GM21619 (cell line): ENCODE results near the gene PSMA6.
"Not testable (repeated sequence)": the region's sequence is repeated elsewhere in the genome, so short reads cannot be mapped to it uniquely, and the experiment has no call there.

ENCODE experiments used
- ATAC-seq: cut with Tn5 transposase; IDR thresholded peaks from one replicate; pipeline ENCODE4 v1.9.1; 2021; ENCODE audit not compliant: unreplicated experiment

Gene PSMA6

DNA sequence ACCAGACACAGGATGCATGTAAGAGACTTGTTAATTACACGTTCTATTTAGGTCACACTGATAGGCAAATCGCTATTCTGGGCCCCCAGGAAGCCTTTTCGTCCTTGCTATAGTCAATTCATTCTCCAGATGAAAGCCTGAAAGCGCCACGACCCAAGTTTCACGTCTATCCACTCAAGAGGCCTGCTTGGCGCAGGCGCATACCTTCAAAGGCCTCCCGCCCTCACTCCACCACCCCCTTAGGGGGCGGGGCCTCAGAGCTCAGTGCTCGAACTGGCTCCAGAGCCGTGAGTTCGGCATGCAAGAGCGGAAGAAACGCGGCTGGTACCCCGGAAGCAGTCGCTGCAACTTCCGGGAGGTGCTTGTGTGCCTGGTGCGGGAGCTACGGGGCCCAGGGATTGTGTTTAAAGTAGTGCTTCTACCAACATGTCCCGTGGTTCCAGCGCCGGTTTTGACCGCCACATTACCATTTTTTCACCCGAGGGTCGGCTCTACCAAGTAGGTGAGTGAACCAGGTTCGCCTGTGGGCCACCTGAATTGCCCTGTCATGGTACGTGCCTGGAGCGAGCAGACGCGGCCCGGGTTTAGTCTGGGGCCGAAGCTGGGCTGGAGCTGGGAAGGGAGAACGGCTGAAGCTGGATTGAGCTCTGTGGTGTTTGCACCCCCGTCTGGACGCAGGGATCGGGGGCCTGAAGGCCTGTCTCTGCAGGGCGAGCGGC, at the start of gene PSMA6:
PSMA6 (plus strand) TSS at position 332 of the 719 bp plus-strand sequence; CDS start at position 427, 95 bp downstream.
- peak; percentile 81 for ATAC-seq

DNA sequence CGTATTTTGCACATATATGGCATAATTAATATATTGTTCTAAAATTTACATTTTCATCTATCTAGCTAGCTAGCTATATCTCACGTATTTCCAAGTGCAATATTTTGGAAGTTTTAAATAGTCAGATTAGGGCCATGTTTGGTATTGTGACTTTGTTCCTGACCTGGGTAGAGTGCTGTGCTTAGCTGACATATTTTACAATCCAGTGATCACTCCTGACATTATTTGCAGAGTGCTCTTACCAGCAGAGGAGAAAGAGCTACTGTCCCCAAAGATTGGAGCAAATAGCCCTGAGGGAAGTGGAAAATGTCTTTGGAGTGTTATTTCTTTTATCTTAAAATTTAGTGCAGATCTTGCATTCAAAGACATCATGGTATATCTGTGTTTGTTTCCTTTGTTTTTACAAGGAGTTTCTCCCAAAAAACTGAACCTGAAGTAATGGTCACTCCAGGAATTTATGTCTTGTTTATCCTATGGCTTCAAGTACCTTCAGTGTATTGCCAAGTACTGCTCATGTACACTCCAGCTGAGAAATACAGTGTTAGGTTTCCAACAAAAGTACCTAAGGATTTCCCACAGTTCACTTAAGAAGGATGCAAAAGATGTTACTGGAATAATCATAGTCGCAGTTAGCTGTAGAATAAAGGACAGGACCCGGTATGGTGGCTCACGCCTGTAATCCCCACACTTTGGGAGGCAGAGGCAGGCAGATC, 49.4 kb upstream of the PSMA6 start:
- no peak for ATAC-seq

DNA sequence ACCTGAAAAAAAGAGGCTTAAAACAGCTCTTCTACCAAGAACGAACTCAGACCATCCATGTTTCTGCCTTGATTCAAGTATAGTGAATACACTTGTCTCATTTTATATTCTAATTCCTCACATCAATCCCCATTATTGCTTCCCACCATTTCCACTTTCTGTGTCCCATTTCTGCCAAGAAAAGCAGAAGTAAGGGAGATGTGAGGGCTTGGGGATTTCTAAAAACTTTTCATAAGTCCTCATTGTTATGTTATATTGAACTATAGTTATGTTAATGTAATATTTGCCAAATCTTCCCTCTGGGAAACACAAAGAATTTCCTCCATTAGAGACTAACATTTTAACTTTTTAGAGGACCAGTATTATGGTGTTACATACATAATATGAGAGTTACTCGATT, 48.2 kb upstream of the PSMA6 start:
- no peak for ATAC-seq

DNA sequence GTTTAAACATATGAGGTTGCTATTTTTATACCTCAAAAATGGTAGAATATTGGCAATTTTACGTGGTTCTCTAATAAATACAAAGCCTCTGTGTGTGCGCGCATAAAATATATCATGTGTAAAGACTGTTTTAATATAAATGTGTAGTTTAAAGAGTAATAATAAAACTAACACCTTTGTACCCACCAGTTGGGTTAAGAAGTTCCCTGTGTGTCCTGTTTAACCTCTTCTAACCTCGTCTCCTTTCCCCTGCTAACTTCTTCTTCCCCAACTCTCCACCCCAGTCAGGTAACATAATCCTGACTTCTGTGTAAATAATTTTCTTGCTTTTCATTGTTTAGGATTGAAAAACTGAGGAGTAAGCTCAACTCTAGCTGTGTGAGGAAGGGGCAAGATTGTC, 47.6 kb upstream of the PSMA6 start:
- no peak for ATAC-seq

DNA sequence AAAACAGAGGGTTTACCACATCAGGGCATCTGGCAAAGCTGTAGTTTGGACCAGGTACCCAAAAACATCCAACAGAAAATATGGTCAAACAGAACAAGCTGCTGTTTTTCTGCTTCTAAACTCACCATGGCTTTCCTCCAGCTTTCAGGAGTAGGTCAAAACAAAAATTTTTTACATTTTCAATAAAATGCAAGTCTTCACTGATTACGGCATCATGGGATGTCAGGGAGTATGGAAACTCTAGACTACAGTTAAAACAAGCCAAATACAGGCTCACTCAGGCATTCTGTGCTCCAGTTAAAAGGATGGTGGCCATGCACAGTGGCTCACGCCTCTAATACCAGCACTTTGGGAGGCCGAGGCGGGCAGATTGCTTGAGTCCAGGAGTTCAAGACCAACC, 47.1 kb upstream of the PSMA6 start:
- no peak for ATAC-seq

DNA sequence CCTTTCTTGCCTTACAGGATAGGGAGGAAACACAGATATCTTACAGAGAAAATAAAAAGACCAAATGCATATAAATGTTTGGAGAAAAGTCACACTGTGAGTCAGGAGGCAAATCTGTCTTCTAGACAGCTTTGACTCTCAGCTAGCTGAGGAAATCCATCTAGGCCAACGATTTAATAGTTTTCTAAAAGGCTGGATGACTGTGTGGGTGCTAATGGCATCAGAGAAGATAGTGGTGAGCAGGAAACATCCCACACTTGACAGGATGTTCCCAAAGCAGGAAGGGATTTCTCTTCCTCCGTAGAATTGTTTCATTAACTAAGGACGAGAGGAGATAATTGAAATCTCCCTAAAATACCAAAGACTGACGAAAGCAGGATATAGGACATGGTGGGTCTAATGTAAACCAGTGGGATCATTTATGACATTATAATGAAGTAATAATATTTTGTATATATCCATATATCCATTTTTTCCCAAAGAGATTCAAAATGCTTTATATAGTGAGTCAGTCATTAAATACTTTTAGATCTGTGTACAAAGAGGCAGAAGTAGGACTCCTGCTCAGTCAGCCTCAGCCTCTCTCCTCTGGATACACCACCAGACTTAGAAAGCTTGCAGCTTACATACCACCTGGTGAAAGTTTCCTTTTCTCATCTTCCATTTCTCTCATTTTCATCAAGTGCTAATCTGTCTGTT, 44.3 kb upstream of the PSMA6 start:
- ATAC-seq = no peak

DNA sequence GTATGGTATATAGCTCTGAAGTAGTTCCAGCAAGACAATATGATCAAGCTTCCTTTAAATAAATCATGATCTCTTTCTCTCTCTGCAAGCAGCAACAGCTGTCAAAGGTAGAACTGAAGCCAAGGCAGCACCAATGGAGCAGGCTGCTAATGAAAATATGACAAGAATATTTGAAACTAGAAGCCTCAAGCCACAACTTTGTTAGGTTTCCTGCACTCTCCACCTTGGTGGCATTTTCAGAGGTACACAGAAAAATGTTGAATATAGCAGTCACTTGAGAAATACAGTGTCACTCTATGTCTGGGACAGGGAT, 43.8 kb upstream of the PSMA6 start:
- no peak for ATAC-seq

DNA sequence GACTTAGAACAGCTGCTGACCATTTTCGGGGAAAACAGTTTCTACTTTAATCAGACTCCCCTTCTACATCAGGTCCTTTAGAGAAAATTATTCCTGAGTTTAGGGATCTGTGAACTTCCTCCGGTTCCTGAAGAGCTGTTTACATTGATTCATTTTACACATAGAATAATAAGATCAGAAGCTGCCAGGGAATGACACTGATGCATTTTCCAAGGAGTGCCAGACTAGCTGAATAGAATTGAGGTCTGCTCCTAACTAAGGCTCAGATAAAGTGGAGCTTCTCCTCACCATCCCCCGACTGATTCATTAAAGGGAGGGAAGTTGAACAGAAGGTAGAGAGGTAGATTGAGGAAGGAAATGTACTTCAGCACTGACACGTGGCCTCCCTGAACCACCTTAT, 41.9 kb upstream of the PSMA6 start:
- ATAC-seq = no peak

DNA sequence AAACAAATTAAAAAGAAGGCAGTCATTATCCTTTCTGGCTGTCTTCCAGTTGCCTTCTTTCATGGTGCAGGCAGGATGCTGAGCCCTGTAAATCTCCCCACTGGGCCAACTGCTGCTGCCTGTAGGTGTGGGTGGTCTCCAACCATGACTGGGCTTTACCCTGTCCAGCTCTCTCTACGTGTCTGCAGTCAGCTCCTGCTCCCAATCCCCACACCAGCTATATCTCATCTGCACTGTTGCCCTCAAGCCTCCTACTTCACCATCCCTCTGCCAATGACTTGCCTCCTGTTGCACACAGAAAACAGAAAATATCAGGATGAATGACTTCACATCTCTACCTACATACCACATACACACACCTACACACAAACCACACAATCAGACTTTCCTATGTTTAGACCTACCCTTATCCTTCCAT, 39.7 kb upstream of the PSMA6 start:
- ATAC-seq = no peak

DNA sequence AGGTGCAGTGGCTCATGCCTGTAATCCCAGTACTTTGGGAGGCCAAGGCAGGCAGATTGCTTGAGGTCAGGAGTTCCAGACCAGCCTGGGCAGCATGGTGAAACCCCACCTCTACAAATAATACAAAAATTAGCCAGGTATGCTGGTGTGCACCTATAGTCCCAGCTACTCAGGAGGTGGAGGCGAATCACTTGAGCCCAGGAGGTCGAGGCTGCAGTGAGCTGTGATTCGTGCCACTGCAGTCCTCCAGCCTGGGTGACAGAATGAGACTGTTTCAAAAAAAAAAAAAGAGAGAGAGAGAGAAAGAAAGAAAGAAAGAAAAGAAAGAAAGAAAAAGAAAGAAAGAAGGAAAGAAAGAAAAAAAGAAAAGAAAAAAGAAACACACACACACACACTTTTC, 39.1 kb upstream of the PSMA6 start:
- not testable (repeated sequence) for ATAC-seq

DNA sequence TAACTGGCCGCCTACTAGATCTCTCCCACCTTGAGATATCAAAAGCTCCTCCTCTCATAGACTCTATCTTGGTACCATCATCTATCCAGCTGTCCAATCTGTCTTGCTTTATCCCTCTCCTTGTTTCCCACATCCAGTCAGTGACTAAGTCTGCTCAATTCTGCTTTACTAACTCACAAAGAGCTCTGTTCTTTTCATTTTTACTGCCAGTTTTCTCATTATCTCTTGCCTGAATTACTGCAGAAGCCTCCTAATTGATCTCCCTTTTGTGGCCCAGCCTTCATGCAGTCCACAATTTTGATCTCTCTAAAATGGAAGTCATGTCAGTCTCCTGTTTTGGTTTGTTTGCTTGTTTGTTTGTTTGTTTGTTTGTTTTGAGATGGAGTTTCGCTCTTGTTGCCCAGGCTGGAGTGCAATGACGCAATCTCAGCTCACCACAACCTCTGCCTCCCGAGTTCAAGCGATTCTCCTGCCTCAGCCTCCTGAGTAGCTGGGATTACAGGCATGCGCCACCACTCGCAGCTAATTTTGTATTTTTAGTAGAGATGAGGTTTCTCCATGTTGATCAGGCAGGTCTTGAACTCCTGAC, 38.1 kb upstream of the PSMA6 start:
- ATAC-seq = not testable (repeated sequence)

DNA sequence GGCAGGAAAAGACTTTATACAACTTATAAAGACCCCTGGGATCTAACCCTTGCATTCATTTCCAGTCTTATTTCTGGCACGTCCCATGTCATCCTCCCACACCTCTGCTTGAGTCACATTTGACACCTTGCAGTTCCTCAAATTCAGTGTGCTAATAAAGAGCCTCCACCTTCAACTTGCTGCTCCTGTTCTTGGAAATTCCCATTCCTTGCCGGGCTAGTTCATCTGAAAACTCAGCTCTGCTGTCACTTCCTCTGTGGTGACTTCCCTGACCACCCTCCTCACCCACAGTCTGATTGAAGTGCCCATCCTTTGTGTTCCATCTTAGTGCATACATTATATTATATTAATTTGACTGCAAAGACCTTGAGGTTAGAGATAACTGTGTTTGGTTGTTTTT, 37.4 kb upstream of the PSMA6 start:
- ATAC-seq = no peak

DNA sequence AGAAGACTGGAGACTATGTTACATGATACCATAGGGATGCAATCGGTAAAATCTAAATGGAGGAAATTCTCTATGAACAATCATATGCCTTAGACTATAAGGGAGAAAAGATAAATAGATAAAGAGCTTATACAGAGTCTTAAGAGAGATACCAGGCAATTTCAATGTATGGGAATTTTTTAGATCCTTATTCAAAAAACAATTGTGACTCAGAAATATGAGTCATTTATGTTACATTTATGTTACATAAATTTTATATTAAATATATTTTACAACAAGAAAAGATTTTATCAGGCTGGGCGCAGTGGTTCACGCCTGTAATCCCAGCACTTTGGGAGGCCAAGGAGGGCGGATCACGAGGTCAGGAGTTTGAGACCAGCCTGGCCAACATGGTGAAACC, 36.5 kb upstream of the PSMA6 start:
- no peak for ATAC-seq

DNA sequence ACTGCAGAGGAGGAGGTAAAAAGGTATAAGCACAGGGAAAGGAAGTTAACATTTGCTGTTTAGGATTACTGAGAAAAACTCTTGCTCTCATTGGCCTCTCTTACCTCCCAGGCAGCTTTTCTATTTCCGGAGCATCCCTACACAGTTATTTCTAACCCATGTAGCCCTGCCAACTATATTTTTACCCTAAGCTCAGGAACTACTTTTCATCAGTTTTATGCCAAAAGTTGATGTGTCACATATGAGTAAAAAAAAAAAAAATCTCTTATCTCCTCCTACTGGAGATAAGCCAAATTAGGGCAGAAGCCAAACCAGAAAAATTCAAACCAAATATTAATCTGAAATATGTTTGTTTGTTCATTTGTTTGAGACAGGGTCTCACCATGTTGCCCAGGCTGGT, 34.4 kb upstream of the PSMA6 start:
- ATAC-seq = no peak

DNA sequence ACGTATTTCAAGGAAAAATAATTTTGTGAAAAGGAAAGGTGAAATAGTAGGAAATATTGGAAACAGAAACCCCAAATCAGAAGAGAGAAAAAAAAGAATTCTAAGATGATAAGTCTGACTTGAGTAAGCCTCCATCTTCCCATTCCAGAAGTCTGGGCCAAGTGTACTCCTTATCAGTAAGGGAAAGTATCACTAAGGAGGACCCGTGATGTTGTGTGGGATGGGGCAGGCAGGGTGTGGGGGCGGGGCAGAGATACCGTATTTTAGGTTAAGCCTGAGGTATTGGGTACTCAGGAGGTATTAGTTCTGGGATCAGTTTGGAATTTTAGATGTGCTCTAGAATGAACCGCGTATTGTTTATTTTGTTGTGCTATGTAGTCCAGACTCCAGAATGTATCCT, 33.8 kb upstream of the PSMA6 start:
- no peak for ATAC-seq

DNA sequence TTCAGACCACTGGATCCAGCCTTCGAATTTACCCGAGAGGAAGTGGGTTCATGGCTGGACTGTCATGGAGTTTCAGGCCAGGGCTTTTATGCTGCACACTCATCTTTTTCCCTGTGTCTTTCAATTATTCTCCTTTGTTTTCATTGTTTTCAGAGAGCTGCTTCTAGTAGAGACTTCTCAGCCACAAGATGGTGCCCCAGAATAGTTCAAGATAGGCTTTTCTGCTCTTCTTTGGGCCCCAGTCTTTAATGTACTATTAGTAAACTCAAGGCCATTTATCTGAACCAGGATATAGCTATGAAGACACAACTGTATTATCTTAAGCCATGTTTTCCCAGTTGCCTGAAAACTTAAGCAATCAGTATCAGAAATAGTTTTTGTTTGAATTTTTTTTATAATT, 30.4 kb upstream of the PSMA6 start:
- ATAC-seq = no peak

DNA sequence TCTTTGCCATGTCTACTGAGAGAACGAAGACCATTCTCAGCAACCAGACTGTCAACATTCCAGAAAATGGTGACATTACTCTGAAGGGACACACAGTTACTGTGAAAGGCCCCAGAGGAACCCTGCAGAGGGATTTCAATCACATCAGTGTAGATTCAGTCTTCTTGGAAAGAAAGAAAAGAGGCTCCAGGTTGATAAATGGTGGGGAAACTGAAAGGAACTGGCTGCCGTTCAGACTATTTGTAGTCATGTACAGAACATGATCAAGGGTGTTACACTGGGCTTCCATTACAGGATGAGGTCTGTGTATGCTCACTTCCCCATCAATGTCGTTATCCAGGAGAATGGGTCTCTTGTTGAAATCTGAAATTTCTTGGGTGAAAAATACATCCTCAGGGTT, 29.7 kb upstream of the PSMA6 start:
- ATAC-seq = no peak

DNA sequence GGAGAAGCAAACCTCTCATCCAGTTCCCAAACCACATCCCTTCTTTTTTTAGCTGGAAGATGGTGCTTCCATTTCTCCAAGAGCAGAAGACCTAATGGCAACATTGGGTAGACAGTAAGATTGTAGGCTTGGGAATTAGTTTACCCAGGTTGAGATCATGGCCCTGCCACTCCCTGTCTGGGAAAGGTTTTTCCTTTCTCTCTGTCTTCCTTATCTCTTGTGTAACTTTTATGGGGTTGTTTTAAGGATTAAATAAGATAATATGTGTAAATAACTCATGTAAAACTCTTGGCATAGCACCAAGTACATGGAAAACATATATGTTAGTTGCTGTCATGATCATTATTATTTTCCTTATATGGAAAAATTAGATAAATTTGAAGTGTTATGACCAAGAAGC, 23.2 kb upstream of the PSMA6 start:
- ATAC-seq = no peak

DNA sequence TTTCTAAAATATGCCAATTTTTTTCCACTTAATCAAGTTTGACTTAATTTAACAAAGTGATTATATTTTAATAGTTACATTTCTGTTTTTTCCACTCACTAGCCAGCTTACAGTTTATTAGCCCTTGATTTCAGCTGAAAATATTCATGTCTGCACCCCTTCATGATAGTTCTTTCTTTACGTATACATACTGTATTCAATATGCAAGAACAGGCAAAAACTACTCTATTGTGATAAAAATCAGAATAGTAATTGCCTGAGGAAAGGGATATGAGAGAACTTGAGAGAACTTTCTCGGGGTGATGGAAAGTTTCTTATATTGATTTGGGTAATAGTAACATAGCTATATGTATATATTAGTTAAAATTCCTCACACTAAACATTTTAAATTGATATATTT, 17.4 kb upstream of the PSMA6 start:
- ATAC-seq = no peak

DNA sequence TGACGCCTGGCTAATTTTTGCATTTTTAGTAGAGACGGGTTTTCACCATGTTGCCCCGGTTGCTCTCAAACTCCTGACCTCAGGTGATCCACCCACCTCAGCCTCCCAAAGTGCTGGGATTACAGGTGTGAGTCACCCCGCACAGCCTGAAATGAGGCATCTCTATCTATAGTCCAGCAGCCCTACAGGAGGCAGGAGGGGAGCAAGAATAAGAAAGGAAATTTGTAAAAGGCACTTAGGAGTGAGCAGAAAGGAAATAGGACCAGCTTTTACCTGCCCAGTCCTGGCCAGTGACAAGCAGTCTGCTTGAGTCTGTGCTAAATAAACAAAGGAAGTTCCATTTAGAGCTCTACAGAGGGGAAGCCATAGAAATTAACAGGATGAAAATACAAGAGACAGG, 15.0 kb upstream of the PSMA6 start:
- no peak for ATAC-seq

DNA sequence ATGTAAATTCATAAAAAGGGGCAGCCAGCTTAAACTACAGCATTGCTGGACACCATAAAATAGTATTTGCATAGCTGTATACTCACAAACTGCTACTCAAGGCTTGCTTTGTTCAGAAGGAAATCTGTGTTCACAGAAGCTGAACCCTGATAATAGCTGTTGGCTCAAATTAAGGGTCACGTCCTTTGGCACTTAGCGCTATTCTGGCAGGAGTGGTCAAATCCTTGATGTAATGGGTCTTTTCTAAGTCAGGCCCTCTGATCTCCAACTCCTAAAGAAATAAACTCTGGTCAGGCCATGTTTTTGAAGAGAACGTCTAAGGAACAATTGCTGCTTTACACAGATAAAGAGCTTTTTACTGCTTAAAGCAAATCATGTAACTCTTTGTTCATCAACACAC, 12.8 kb upstream of the PSMA6 start:
- ATAC-seq = no peak

DNA sequence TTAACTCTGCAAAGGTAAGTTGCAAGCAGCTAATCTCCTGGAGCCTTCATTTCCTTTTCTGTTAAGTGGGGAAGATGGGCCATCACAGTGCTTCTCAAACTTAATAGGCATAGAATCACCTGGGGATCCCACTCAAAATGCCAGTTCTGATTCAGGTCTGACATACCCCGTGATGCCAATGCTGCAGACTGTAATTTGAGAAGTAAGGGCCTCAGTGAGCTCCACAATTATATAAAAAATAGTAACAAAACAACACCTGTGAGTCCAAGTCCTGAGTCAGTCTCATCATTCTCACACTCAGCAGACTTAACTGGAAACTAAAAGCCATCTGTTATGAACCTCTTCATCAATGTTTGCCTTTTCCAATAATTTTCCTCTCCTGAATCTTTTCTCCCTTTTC, 10.8 kb upstream of the PSMA6 start:
- ATAC-seq = no peak
